RCC 7860 (cell line): ENCODE data around the gene UBASH3B.
A peak's percentile ranks its signal among the peaks of the same experiment; 100 is the strongest.
"Not testable (repeated sequence)": the region's sequence is repeated elsewhere in the genome, so short reads cannot be mapped to it uniquely, and the experiment has no call there.

Experiments
- DNase-seq: peaks from one replicate; pipeline ENCODE4 v3.0.0-alpha.2; 2015; ENCODE audit warnings: low spot score
- FAIRE-seq: peaks from 2 replicates; lab custom pipeline; 2012; peaks lifted over from hg19 to GRCh38; lab: Jason Lieb, UNC

Gene UBASH3B

DNA sequence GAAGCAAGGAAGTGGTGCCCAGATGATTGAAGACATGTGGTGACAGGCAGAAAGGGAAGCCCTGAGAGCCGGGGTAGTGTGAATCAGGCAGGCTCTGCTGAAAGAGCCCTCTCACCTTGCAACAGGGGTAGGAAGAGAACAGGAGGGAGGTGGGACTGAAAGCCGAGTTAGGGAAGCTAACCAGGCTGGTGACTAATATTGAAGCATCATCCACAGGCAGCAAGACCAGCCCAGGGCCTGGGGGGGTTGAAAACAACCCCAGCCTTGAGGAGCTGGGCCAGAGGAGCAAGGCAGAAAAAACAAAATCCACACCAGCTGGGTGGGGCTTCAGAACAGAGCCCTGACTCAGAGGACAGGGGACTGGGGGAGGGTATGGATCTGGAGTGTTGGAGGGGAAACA lies 147.8 kb downstream of the UBASH3B start:
- DNase-seq, result peak; percentile 31
- FAIRE-seq, result no peak

DNA sequence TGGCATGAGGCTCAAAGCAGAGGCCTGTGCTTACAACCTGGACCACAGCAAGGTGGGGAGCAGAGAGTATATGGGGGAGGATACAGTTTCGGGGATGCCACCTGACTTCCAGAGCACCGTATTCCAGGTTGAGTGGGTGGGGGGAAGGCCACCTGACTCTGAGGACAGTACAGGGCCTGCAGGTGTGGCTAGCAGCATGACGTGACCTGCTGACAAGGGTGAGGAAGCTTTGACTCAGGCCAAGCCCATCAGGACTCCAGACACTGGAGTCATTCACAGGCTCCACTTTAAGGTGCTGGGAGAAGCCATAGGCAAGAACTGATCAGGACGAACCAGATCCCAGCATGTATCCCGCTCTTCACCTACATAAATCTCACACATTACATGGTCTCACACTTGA lies 148.2 kb downstream of the UBASH3B start:
- DNase-seq (no peak), FAIRE-seq (no peak)

DNA sequence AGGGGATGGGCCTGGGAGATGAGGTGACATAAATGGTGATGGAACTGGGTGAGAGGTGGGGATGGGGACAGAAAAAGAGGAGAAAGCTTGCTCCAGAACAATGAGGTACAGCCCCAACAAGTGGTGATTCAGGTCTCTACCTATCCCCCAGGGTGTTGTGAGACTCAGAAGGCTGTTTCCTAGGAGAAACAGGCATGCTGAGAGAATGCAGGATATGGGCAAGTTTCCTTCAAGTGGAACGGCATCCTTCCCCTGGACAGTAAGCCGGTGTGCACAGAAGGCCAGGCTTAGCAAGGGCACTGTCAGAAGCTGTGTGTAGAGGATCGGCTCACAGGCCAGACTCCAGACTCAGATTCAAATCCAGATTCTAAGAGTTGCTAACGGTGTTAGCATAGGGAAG lies 148.6 kb downstream of the UBASH3B start:
- DNase-seq, result no peak
- no peak for FAIRE-seq

- DNase-seq (no peak), FAIRE-seq (no peak)
Measured at GRCh38 chr11:122804796-122805195, 149.3 kb downstream of the UBASH3B start.

GRCh38 chr11:122807731-122808477 lies 152.4 kb downstream of the UBASH3B start:
- no peak for DNase-seq
- FAIRE-seq, result no peak

DNA sequence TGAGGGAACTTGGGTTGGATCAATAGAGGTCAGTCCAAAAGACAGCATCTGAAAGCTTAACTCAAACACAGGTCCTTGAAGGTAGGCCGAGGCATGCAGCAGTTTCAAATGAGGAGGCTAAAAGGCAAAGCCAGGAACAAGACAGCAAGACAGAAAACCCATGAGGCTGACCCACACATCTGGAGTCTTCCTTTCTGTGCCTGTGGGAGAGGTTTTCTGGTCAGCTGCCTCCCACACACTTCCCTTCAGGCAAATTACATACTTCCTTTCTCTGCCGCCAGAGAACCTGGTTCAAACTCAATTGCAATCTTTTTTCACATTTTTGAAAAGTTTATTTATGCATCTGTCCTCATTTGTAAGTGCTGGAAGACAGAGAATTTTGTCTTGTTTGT lies 153.0 kb downstream of the UBASH3B start:
- no peak for FAIRE-seq
- no peak for DNase-seq

DNA sequence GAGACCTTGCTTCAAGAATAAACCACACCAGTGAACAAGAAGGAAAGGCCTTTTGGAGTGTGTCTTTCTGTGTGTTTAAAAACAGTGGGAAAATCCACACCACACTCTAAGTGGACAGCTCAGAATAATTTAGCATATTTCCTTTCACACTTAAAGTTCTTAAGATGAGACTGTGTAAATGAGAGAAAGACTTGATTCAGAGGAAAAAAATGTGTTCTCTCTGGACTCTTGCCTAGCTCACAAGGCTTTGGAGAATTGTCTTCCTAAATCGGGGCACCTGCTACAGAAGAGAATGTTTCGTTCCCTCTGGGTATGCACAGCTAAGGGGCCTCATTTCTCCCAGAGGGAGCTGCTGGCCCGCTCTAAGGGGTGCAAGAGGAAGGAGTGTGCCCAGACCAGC lies 154.3 kb downstream of the UBASH3B start:
- DNase-seq, result no peak
- FAIRE-seq, result no peak

DNA sequence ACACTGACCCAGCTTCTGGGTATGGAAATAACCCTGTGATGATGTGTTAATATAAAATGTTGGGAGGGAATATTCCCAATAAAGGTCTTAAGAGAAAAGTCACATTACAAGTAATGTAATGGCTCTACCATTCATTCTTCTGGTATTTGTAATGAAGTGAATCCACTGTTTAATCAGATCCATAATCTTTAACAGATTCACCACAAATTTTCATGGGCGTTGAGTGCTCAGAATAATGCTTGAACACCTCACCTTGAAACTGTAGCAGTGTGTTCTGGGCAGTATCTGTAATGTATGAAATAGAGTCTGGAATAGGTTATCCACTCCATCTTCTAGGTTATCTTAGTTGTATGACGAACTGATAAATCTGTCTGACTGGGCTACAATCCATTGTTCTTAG lies 156.2 kb downstream of the UBASH3B start:
- DNase-seq (no peak), FAIRE-seq (no peak)

DNA sequence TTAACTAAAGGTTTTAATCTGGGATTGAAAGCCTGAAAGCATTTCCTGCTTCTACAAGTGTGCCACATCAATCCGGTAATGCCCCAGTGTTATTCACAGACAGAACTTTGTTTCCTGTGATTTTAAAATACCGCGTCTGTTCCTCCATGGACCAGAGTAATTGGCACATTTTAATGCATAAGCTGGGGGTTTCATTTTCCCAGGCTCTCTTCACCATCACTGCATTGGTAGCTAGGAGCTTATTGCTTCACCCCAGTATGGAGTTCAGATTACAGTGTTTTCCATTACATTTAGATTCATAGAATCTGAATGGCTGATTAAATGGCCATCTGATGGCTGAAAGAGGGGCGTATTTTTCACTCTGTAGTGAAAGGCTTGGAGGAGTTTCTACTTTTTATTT lies 157.1 kb downstream of the UBASH3B start:
- DNase-seq (no peak), FAIRE-seq (no peak)

- FAIRE-seq (no peak), DNase-seq (no peak)
Measured at GRCh38 chr11:122813176-122813893, 157.8 kb downstream of the UBASH3B start.

DNA sequence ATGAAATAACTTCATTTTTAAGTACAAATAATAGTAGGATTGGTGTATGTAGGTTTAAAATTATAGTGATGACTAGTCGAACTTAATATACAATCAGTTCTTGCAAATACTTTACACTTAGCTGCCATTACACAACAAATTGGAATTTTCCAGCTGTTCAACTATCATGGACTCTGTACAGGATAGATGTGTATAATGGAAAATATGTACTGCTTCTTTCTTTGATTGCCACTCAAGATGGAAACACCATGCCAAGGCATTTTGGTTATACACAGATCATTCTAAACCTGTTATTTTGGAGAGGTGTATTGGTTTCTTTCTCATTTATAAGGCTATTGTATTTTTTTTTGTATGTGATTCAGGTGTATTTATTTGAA lies 158.4 kb downstream of the UBASH3B start:
- no peak for DNase-seq
- no peak for FAIRE-seq

DNA sequence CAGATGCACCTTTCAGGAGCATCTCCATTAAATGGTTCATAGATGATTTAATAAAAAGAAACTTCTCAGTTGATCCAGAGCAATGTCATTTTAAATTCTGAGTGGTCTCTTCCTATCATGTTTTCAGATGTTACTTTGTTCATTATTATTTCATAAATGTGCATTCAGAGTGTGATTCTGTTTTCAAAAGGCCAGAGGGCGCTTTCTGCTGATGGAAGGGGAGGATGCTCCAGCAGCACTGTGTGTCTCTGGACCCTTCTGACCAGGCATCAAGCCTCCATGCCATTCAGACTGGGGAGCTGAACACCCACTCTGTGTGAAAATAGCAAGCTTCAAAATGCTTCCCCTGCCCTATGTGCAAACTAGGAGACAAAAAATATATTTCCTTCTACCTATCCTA lies 158.9 kb downstream of the UBASH3B start:
- no peak for FAIRE-seq
- no peak for DNase-seq

DNA sequence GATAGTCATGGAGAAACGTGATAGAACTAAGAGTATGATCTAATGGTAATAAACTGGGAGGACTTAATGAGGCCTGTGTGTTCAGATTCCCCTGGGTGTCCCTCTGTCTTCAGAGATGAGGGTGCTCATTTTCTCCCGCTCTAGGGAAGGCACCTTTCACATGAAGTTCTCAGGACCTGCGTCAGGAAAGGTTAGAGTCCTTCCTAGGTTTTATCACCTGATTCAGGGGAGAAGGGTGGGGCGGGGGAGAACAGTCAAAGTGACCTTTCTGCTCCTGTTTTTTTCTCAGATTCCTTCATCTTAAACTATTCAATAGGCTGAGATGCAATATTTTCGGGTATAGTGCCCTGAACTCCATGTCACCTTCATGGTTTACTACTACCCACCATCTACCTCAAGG lies 160.4 kb downstream of the UBASH3B start:
- no peak for FAIRE-seq
- no peak for DNase-seq

DNA sequence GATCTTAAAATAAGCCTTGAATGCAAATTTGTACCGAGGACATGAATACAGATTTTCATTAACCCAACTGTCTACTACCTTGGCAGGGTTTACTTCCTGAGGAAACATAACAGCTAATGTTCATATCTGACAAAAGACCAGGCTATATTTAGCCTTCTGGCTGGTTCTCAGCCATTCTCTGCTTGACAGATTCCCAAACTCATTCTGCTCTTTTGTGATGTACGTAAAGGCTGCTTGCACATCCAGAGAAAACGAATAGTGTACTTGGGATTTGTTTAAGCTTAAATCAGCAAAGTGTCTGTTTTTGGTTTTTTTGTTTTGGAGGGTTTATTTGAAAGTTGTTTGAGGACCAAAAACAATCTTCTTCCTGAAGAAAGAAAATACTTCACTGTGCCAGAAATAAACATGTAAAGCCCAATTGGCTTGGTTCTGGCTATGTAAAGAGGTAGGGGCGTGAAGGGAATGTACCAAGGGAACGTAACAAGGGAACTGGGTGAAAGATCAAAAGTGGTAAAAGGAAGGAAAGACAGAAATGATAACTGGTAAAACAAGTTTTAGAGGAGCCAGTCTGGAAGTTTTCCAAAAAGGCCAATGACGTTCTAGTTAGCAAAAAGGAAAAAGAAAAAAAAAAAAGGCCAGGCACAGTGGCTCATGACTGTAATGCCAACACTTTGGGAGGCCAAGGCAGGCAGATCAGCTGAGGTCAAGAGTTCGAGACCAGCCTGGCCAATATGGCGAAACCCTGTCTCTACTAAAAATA lies 161.4 kb downstream of the UBASH3B start:
- FAIRE-seq (no peak), DNase-seq (no peak)

DNA sequence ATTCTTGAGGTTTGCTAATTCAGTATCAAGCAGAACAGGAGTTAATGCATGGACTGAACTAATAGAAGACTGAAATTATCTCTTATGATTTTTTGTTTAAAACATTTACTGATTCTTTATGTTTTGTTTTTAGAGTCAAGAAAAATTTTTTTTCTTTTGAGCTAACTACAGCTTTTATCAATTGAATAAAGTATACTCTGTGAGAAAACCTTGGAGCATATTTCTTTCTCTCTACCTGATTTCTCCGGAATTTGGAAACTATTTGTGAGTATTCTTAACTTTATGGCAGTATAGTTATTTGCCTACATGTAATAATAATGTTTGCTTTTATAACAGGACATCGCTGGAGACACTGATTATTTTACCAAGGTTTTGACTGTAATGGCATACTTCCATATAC lies 164.6 kb downstream of the UBASH3B start:
- FAIRE-seq, result no peak
- DNase-seq, result no peak

DNA sequence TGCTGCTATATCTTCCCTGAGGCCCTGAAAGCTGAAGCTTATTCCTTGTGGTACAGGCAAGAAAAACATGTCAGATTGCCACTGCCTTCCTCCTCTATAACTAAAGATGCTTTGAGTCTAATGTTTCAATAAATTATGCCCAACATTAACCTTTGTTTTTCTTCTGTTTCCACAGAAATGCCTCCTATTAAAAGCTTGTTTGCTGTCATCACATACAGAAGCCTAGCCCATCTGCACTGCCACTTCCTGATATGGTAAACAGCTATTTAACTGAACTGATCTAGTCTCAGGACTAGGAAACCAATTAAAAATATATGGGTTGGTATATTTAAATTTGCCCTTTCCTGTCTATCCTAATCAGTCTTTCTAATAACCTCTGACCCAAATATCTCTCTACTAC lies 165.6 kb downstream of the UBASH3B start:
- DNase-seq (no peak), FAIRE-seq (no peak)

- DNase-seq (no peak), FAIRE-seq (no peak)
Measured at GRCh38 chr11:122822241-122822640, 166.7 kb downstream of the UBASH3B start.

DNA sequence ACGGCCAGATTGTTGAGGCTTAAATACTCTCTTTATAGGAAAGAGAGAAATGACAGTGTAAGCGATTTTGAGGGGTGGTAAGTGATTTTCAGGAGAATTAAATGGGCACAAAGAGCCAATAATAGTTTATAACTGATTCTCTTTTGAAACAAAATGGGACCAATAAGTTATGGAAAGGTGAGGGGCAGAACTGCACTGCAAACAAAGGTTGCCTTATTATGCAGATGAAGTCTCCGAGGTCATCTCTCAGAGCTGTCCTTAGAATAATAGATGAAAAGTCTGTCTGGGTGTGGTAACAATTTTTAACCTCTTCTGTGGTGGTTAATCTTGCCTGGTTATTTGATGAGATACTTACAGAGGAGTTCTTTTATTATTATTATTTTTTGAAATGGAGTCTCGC lies 168.0 kb downstream of the UBASH3B start:
- DNase-seq (no peak), FAIRE-seq (no peak)

DNA sequence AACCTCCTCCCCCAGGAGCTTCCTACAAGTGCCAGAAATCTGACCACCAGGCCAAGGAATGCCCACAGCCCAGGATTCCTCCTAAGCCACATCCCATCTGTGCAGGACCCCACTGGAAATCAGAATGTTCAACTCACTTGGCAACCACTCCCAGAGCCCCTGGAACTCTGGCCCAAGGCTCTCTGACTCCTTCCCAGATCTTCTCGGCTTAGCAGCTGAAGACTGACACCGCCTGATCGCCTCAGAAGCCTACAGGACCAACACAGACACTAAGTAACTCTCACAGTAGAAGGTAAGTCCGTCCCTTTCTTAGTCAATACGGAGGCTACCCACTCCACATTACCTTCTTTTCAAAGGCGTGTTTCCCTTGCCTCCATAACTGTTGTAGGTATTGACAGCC lies 173.8 kb downstream of the UBASH3B start:
- FAIRE-seq, DNase-seq: not testable (repeated sequence)

DNA sequence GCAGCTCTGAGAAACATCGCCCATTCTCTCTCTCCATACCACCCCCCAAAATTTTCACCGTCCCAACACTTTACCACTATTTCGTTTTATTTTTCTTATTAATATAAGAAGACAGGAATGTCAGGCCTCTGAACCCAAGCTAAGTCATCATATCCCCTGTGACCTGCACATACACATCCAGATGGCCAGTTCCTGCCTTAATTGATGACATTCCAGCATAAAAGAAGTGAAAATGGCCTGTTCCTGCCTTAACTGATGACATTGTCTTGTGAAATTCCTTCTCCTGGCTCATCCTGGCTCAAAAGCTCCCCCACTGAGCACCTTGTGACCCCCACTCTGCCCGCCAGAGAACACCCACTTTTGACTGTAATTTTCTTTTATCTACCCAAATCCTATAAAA lies 176.8 kb downstream of the UBASH3B start:
- not testable (repeated sequence) for FAIRE-seq, DNase-seq

GRCh38 chr11:122832721-122833470 lies 177.4 kb downstream of the UBASH3B start:
- FAIRE-seq (no peak), DNase-seq (no peak)
